ENCODE data around the gene ARHGDIA. TPM values are rescaled to one million over a fixed set of nuclear protein-coding genes. Genes with fewer than 3 reads are reported as not detected.

ARHGDIA gene
- total RNA-seq, 2 donors from 2014 or later, result 564 to 643 TPM

- Mint-ChIP-seq H3K27ac (no peak overlapping the region), H3K27me3 (no peaks in the 10 kb centered on the region), H3K4me1 (peaks cover 22% of the 10 kb centered on the region), H3K36me3 (ENCODE audit: low read depth) (peaks cover 12% of the 10 kb centered on the region), H3K4me3 (peak overlapping the region; percentile 67)
- DNase-seq (no peak), ATAC-seq (no peak)
- no peaks in the 10 kb centered on the region for H3K9me3 ChIP-seq (ENCODE audit: control insufficient read depth, low read length, poor library complexity, severe bottlenecking)
These were observed 18.0 kb upstream of the ARHGDIA start for GRCh38 chr17:81888988-81889595.

- peak overlapping the region; percentile 67 for H3K4me3 Mint-ChIP-seq
- no peaks in the 10 kb centered on the region for H3K27me3 Mint-ChIP-seq
These were observed 17.2 kb upstream of the ARHGDIA start for GRCh38 chr17:81888105-81888987.

GRCh38 chr17:81885869-81886548, 14.9 kb upstream of the ARHGDIA start:
- ATAC-seq, result no peak
- Mint-ChIP-seq H3K4me3 (no peak overlapping the region), H3K36me3 (ENCODE audit: low read depth) (peaks cover 10% of the 10 kb centered on the region), H3K27ac (peak overlapping the region; percentile 81), H3K4me1 (peaks cover 18% of the 10 kb centered on the region), H3K27me3 (no peaks in the 10 kb centered on the region)
- DNase-seq, result no peak
- no peaks in the 10 kb centered on the region for H3K9me3 ChIP-seq (ENCODE audit: control insufficient read depth, low read length, poor library complexity, severe bottlenecking)

More at GRCh38 chr17:81888105-81888987, 17.2 kb upstream of the ARHGDIA start:
- Mint-ChIP-seq H3K36me3 (ENCODE audit: low read depth) (peaks cover 12% of the 10 kb centered on the region), H3K4me1 (peaks cover 22% of the 10 kb centered on the region), H3K27ac (no peak overlapping the region)
- H3K9me3 ChIP-seq (ENCODE audit: control insufficient read depth, low read length, poor library complexity, severe bottlenecking), result no peaks in the 10 kb centered on the region
- ATAC-seq (no peak), DNase-seq (no peak)

- Mint-ChIP-seq H3K4me1 (peaks cover 14% of the 10 kb centered on the region), H3K27ac (peak overlapping the region; percentile 81), H3K27me3 (no peaks in the 10 kb centered on the region), H3K36me3 (ENCODE audit: low read depth) (peaks cover 10% of the 10 kb centered on the region), H3K4me3 (no peak overlapping the region)
- DNase-seq (no peak), ATAC-seq (no peak)
- no peaks in the 10 kb centered on the region for H3K9me3 ChIP-seq (ENCODE audit: control insufficient read depth, low read length, poor library complexity, severe bottlenecking)
These were observed 14.3 kb upstream of the ARHGDIA start for GRCh38 chr17:81885454-81885853.

- DNase-seq, result no peak
These were observed 13.8 kb upstream of the ARHGDIA start for GRCh38 chr17:81884968-81885367.

GRCh38 chr17:81884520-81884919, 13.4 kb upstream of the ARHGDIA start:
- no peaks in the 10 kb centered on the region for H3K27me3 Mint-ChIP-seq
- DNase-seq (no peak), ATAC-seq (no peak)
- H3K4me1 Mint-ChIP-seq, result peaks cover 13% of the 10 kb centered on the region
- no peaks in the 10 kb centered on the region for H3K9me3 ChIP-seq (ENCODE audit: control insufficient read depth, low read length, poor library complexity, severe bottlenecking)
- H3K4me3 Mint-ChIP-seq, result no peak overlapping the region
- H3K36me3 Mint-ChIP-seq (ENCODE audit: low read depth), result peaks cover 10% of the 10 kb centered on the region
- H3K27ac Mint-ChIP-seq, result peak overlapping the region; percentile 81

More at GRCh38 chr17:81884968-81885367, 13.8 kb upstream of the ARHGDIA start:
- H3K27me3 Mint-ChIP-seq, result no peaks in the 10 kb centered on the region
- no peak for ATAC-seq
- H3K36me3 Mint-ChIP-seq (ENCODE audit: low read depth), result peaks cover 10% of the 10 kb centered on the region
- peaks cover 13% of the 10 kb centered on the region for H3K4me1 Mint-ChIP-seq
- peak overlapping the region; percentile 81 for H3K27ac Mint-ChIP-seq
- H3K9me3 ChIP-seq (ENCODE audit: control insufficient read depth, low read length, poor library complexity, severe bottlenecking), result no peaks in the 10 kb centered on the region
- H3K4me3 Mint-ChIP-seq, result no peak overlapping the region

- no peaks in the 10 kb centered on the region for H3K27me3 Mint-ChIP-seq
- peak overlapping the region; percentile 37 for H3K27ac Mint-ChIP-seq
- ATAC-seq (no peak), DNase-seq (no peak)
- peaks cover 4% of the 10 kb centered on the region for H3K4me1 Mint-ChIP-seq
- H3K9me3 ChIP-seq (ENCODE audit: control insufficient read depth, low read length, poor library complexity, severe bottlenecking), result no peaks in the 10 kb centered on the region
- no peak overlapping the region for H3K4me3 Mint-ChIP-seq
- H3K36me3 Mint-ChIP-seq (ENCODE audit: low read depth), result no peaks in the 10 kb centered on the region
These were observed 8.0 kb upstream of the ARHGDIA start for GRCh38 chr17:81879121-81879520.

- Mint-ChIP-seq H3K27me3 (no peaks in the 10 kb centered on the region), H3K4me1 (peaks cover 4% of the 10 kb centered on the region), H3K36me3 (ENCODE audit: low read depth) (no peaks in the 10 kb centered on the region), H3K27ac (no peak overlapping the region), H3K4me3 (no peak overlapping the region)
- no peaks in the 10 kb centered on the region for H3K9me3 ChIP-seq (ENCODE audit: control insufficient read depth, low read length, poor library complexity, severe bottlenecking)
- no peak for DNase-seq
- no peak for ATAC-seq
These were observed 7.2 kb upstream of the ARHGDIA start for GRCh38 chr17:81878294-81878693.

GRCh38 chr17:81877569-81877968, 6.4 kb upstream of the ARHGDIA start:
- no peaks in the 10 kb centered on the region for H3K27me3 Mint-ChIP-seq
- no peak overlapping the region for H3K4me3 Mint-ChIP-seq
- H3K36me3 Mint-ChIP-seq (ENCODE audit: low read depth), result no peaks in the 10 kb centered on the region
- ATAC-seq, result no peak
- H3K27ac Mint-ChIP-seq, result peak overlapping the region; percentile 53
- H3K4me1 Mint-ChIP-seq, result peaks cover 8% of the 10 kb centered on the region
- no peaks in the 10 kb centered on the region for H3K9me3 ChIP-seq (ENCODE audit: control insufficient read depth, low read length, poor library complexity, severe bottlenecking)
- DNase-seq, result no peak

- H3K4me3 Mint-ChIP-seq, result peak overlapping the region; percentile 88
- peaks cover 2% of the 10 kb centered on the region for H3K36me3 Mint-ChIP-seq (ENCODE audit: low read depth)
- H3K9me3 ChIP-seq (ENCODE audit: control insufficient read depth, low read length, poor library complexity, severe bottlenecking), result no peaks in the 10 kb centered on the region
- peak overlapping the region; percentile 96 for H3K27ac Mint-ChIP-seq
- ATAC-seq (peak; percentile 43), DNase-seq (peak; percentile 93 to 97 (median 96))
- no peaks in the 10 kb centered on the region for H3K27me3 Mint-ChIP-seq
- H3K4me1 Mint-ChIP-seq, result peaks cover 25% of the 10 kb centered on the region
These were observed 472 bp upstream of the ARHGDIA start for GRCh38 chr17:81871387-81872230.

- peaks cover 2% of the 10 kb centered on the region for H3K36me3 Mint-ChIP-seq (ENCODE audit: low read depth)
- no peaks in the 10 kb centered on the region for H3K27me3 Mint-ChIP-seq
- H3K9me3 ChIP-seq (ENCODE audit: control insufficient read depth, low read length, poor library complexity, severe bottlenecking), result no peaks in the 10 kb centered on the region
- ATAC-seq, result peak; percentile 22
- peak overlapping the region; percentile 90 for H3K4me3 Mint-ChIP-seq
- peaks cover 25% of the 10 kb centered on the region for H3K4me1 Mint-ChIP-seq
- DNase-seq, result peak in 1 of 3 donors; percentile 21
- H3K27ac Mint-ChIP-seq, result peak overlapping the region; percentile 97
These were observed 781 bp downstream of the ARHGDIA start for GRCh38 chr17:81870131-81870980.
